PC-9 (cell line): ENCODE results near the gene ZBTB4. TPM values are rescaled to one million over a fixed set of nuclear protein-coding genes. Genes with fewer than 3 reads are reported as not detected.
A peak's percentile ranks its signal among the peaks of the same experiment; 100 is the strongest.

Experiments
- BruUV-seq: library from RNA; stranded (reverse); fragments of 400-500 nt; replicated peaks from 2 replicates; lab custom pipeline; 2021; lab: Mats Ljungman, UMichigan
- CTCF ChIA-PET: fragments of 300-600 bp; sonication (Branson Sonifier 250); formaldehyde crosslinking; loops from one replicate; lab custom pipeline; 2022; ENCODE audit warnings: antibody characterized with exemption; lab: Charles Lee
- POLR2A ChIA-PET: fragments of 300-600 bp; sonication (Branson Sonifier 250); formaldehyde crosslinking; loops from one replicate; lab custom pipeline; 2022; ENCODE audit warnings: antibody characterized with exemption; ENCODE audit not compliant: unreplicated experiment; lab: Charles Lee
- DNase-seq, 2 experiments: peaks; one replicate each; pipeline versions ENCODE4 v3.0.0 to v3.0.0-alpha.2; 2015 to 2022; ENCODE audit warnings: mixed read lengths in 1 of 2
- H2AFZ ChIP-seq: fragments of 200-600 bp; sonication (generic); 2 replicates; pipeline ENCODE4 v1.8.1; 2017; ENCODE audit warnings: antibody characterized with exemption
- H3F3A ChIP-seq: fragments of 200-600 bp; sonication (generic); 2 replicates; pipeline ENCODE4 v1.8.1; 2017; ENCODE audit warnings: antibody characterized with exemption, mild to moderate bottlenecking, low read depth; ENCODE audit not compliant: insufficient read depth
- H3K27ac ChIP-seq: fragments of 200-600 bp; sonication (generic); 2 replicates; pipeline ENCODE4 v1.6.1; 2016; ENCODE audit warnings: mixed run types
- H3K27me3 ChIP-seq: fragments of 200-600 bp; sonication (generic); 2 replicates; pipeline ENCODE4 v1.6.1; 2016; ENCODE audit warnings: low read depth, mixed run types; ENCODE audit not compliant: insufficient read depth
- H3K36me3 ChIP-seq: fragments of 200-600 bp; sonication (generic); 2 replicates; pipeline ENCODE4 v1.6.1; 2016; ENCODE audit warnings: low read depth, mixed run types
- H3K4me1 ChIP-seq: fragments of 200-600 bp; sonication (generic); replicated peaks from 2 replicates; pipeline ENCODE4 v1.6.1; 2016; ENCODE audit warnings: mixed run types; ENCODE audit not compliant: insufficient read depth
- H3K4me2 ChIP-seq: fragments of 200-600 bp; sonication (generic); 2 replicates; pipeline ENCODE4 v1.6.1; 2017; ENCODE audit warnings: mixed run types
- H3K4me3 ChIP-seq: fragments of 200-600 bp; sonication (generic); 2 replicates; pipeline ENCODE4 v1.6.1; 2016; ENCODE audit warnings: mixed run types
- H3K79me2 ChIP-seq: fragments of 200-600 bp; sonication (generic); 2 replicates; pipeline ENCODE4 v1.6.1; 2017; ENCODE audit warnings: low read depth, mixed run types
- H3K9me2 ChIP-seq: fragments of 200-600 bp; sonication (generic); 2 replicates; pipeline ENCODE4 v1.8.1; 2017; ENCODE audit warnings: mild to moderate bottlenecking; ENCODE audit not compliant: insufficient read depth
- H3K9me3 ChIP-seq: fragments of 200-600 bp; sonication (generic); 2 replicates; pipeline ENCODE4 v1.8.1; 2016; ENCODE audit warnings: low read depth; ENCODE audit not compliant: insufficient read depth
- H4K20me1 ChIP-seq: fragments of 200-600 bp; sonication (generic); 2 replicates; pipeline ENCODE4 v1.8.1; 2017; ENCODE audit not compliant: insufficient read depth
- EZH2 ChIP-seq: fragments of 200-600 bp; sonication (generic); IDR thresholded peaks from 2 replicates; pipeline ENCODE4 v1.8.0; 2017; ENCODE audit warnings: antibody characterized with exemption, low read depth
- intact Hi-C: fragments of 100-400 bp; cut with micrococcal nuclease; formaldehyde crosslinking; loops from one replicate; pipeline ENCODE4 v1.10.0; 2022; ENCODE audit not compliant: unreplicated experiment
- total RNA-seq: library from RNA; stranded (reverse); gene quantifications from 2 replicates; pipeline ENCODE4 v1.2.3, GENCODE V29; 2021
- TF ChIP-seq, protein P1 (sequence below): fragments of 200-600 bp; sonication (generic); conservative IDR thresholded peaks from 2 replicates; pipeline ENCODE4 v1.6.1; 2017; ENCODE audit warnings: mixed run types, antibody characterized with exemption, mild to moderate bottlenecking, moderate library complexity

Gene ZBTB4
- total RNA-seq, 1 experiment from 2014 or later: 54.0 TPM

- H3K27ac ChIP-seq: no peak overlapping the region
- DNase-seq: no peak
- no TSS peak for BruUV-seq
Observed at GRCh38 chr17:7443499-7444485, 35.6 kb downstream of the ZBTB4 start.

DNA sequence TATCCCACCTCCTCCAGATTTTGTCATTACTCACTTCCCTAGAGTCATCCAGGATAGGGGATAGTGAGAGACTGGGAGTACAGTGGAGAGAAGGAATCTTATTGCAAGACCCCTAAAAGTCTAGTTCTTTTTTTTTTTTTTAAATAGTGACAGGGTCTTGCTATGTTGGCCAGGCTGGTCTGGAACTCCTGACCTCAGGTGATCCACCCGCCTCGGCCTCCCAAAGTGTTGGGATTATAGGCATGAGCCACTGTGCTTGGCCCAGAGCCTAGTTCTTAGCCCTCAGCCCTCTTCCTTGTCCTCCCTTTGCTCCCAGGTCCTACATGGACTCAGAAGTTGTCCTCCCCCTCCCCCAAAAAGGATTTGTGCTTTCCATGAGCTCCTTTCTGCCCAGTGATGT lies 37.3 kb downstream of the ZBTB4 start:
- Histone ChIP-seq H3K36me3 (no peaks in the 10 kb centered on the region), H3K4me2 (no peak overlapping the region), H3K9me2 (no peaks in the 10 kb centered on the region), H3K27me3 (no peaks in the 10 kb centered on the region), H2AFZ (no peak overlapping the region), H3K27ac (no peak overlapping the region), H3K9me3 (no peaks in the 10 kb centered on the region), H4K20me1 (no peaks in the 10 kb centered on the region), H3K79me2 (peaks cover 4% of the 10 kb centered on the region; the same call in 1 of the 2 replicates), H3F3A (0 out of 2 replicates have a peak, but pooled peaks cover 3% of the 10 kb centered on the region), H3K4me1 (peaks cover 12% of the 10 kb centered on the region), H3K4me3 (no peak overlapping the region)
- no peak for TF ChIP-seq EZH2
- no peak for DNase-seq
- ChIA-PET CTCF (interaction anchor here (0.5 kb wide), 2 partner anchors 24 to 80 kb away, joined by 3 to 6 read pairs; no protein-coding TSS in a partner anchor), POLR2A (no interaction called here)
- BruUV-seq: no TSS peak
- intact Hi-C loops: no loop called here

More at GRCh38 chr17:7443499-7444485, 35.6 kb downstream of the ZBTB4 start:
- POLR2A ChIA-PET: interaction anchor here (0.6 to 1.5 kb wide), 4 partner anchors 41 to 168 kb away, joined by 3 to 8 read pairs (median 4); partner anchors contain the start of genes CD68 and POLR2A
- H3K27me3 ChIP-seq: no peaks in the 10 kb centered on the region
- no peaks in the 10 kb centered on the region for H3K36me3 ChIP-seq
- H4K20me1 ChIP-seq: no peaks in the 10 kb centered on the region
- H2AFZ ChIP-seq: no peak overlapping the region
- no peaks in the 10 kb centered on the region for H3K9me3 ChIP-seq
- H3K9me2 ChIP-seq: no peaks in the 10 kb centered on the region
- no peak overlapping the region for H3K4me3 ChIP-seq
- H3F3A ChIP-seq: 0 out of 2 replicates have a peak, but pooled peaks cover 3% of the 10 kb centered on the region
- H3K79me2 ChIP-seq: no peaks in the 10 kb centered on the region
- H3K4me1 ChIP-seq: peaks cover 12% of the 10 kb centered on the region
- H3K4me2 ChIP-seq: peak overlapping the region; percentile 81; the same call in 1 of the 2 replicates
- TF ChIP-seq, protein P1, sequence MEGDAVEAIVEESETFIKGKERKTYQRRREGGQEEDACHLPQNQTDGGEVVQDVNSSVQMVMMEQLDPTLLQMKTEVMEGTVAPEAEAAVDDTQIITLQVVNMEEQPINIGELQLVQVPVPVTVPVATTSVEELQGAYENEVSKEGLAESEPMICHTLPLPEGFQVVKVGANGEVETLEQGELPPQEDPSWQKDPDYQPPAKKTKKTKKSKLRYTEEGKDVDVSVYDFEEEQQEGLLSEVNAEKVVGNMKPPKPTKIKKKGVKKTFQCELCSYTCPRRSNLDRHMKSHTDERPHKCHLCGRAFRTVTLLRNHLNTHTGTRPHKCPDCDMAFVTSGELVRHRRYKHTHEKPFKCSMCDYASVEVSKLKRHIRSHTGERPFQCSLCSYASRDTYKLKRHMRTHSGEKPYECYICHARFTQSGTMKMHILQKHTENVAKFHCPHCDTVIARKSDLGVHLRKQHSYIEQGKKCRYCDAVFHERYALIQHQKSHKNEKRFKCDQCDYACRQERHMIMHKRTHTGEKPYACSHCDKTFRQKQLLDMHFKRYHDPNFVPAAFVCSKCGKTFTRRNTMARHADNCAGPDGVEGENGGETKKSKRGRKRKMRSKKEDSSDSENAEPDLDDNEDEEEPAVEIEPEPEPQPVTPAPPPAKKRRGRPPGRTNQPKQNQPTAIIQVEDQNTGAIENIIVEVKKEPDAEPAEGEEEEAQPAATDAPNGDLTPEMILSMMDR: no peak
- TF ChIP-seq EZH2: no peak
- CTCF ChIA-PET: interaction anchor here (0.5 to 0.6 kb wide), 3 partner anchors 43 to 73 kb away, joined by 3 to 6 read pairs (median 5); no protein-coding TSS in a partner anchor
- intact Hi-C loops: loop anchor here (2.0 kb wide), 1 partner anchor 33 kb away; no protein-coding TSS in a partner anchor

- no peak for TF ChIP-seq EZH2
- TF ChIP-seq, protein P1: no peak
- no peak overlapping the region for H3K4me2 ChIP-seq
Observed at GRCh38 chr17:7441266-7441665, 38.2 kb downstream of the ZBTB4 start.

More at GRCh38 chr17:7441266-7441665, 38.2 kb downstream of the ZBTB4 start:
- peaks cover 4% of the 10 kb centered on the region; the same call in 1 of the 2 replicates for H3F3A ChIP-seq
- no peaks in the 10 kb centered on the region for H3K27me3 ChIP-seq
- H3K27ac ChIP-seq: no peak overlapping the region
- no peak overlapping the region for H2AFZ ChIP-seq
- H3K4me1 ChIP-seq: peaks cover 17% of the 10 kb centered on the region
- H3K4me3 ChIP-seq: no peak overlapping the region
- ChIA-PET CTCF (interaction anchor here (0.5 to 1.1 kb wide), 7 partner anchors 10 to 659 kb away, joined by 3 to 10 read pairs (median 3); no protein-coding TSS in a partner anchor), POLR2A (interaction anchor here (1.1 kb wide), 1 partner anchor 38 kb away, joined by 26 read pairs; the partner anchor contains the start of gene ZBTB4)
- DNase-seq: no peak
- H4K20me1 ChIP-seq: no peaks in the 10 kb centered on the region
- no TSS peak for BruUV-seq
- intact Hi-C loops: no loop called here
- H3K79me2 ChIP-seq: peaks cover 6% of the 10 kb centered on the region; the same call in 1 of the 2 replicates
- no peaks in the 10 kb centered on the region for H3K36me3 ChIP-seq
- H3K9me3 ChIP-seq: no peaks in the 10 kb centered on the region
- no peaks in the 10 kb centered on the region for H3K9me2 ChIP-seq
